HEK293 (cell line): Measurements from ENCODE around the gene HOXC11.

Experiments
- GLIS1 ChIP-seq: fragments of 450-650 bp; formaldehyde crosslinking; IDR thresholded peaks from 2 replicates; pipeline ENCODE4 v1.5.1; 2016; ENCODE audit warnings: missing biosample characterization, missing genetic modification characterization
- GLIS2 ChIP-seq: fragments of 450-650 bp; formaldehyde crosslinking; IDR thresholded peaks from 2 replicates; pipeline ENCODE4 v1.5.1; 2016; ENCODE audit warnings: missing biosample characterization, missing genetic modification characterization
- HOXD13 ChIP-seq: sonication (generic); formaldehyde crosslinking; IDR thresholded peaks from 2 replicates; pipeline ENCODE4 v1.8.0; 2022; ENCODE audit warnings: missing genetic modification reagents, borderline replicate concordance
- IKZF3 ChIP-seq: fragments of 450-650 bp; IDR thresholded peaks from 2 replicates; pipeline ENCODE4 v1.5.0; 2018; ENCODE audit warnings: missing biosample characterization, mild to moderate bottlenecking, missing genetic modification characterization, moderate library complexity
- MYNN ChIP-seq: fragments of 450-650 bp; formaldehyde crosslinking; IDR thresholded peaks from 2 replicates; pipeline ENCODE4 v1.5.1; 2016; ENCODE audit warnings: missing biosample characterization, missing genetic modification characterization, borderline replicate concordance
- MZF1 ChIP-seq: fragments of 450-650 bp; formaldehyde crosslinking; IDR thresholded peaks from 2 replicates; pipeline ENCODE4 v1.5.1; 2017; ENCODE audit warnings: missing biosample characterization, missing genetic modification characterization, borderline replicate concordance
- ZBTB48 ChIP-seq: fragments of 450-650 bp; formaldehyde crosslinking; IDR thresholded peaks from 2 replicates; pipeline ENCODE4 v1.5.1; 2016; ENCODE audit warnings: missing biosample characterization, missing genetic modification characterization
- ZBTB7A ChIP-seq: fragments of 450-650 bp; formaldehyde crosslinking; IDR thresholded peaks from 2 replicates; pipeline ENCODE4 v1.5.1; 2016; ENCODE audit warnings: low read depth, missing biosample characterization, missing genetic modification characterization
- ZFHX2 ChIP-seq: fragments of 450-650 bp; formaldehyde crosslinking; conservative IDR thresholded peaks from 2 replicates; pipeline ENCODE4 v1.5.1; 2016; ENCODE audit warnings: missing biosample characterization, missing genetic modification characterization
- ZFP37 ChIP-seq: fragments of 450-650 bp; formaldehyde crosslinking; IDR thresholded peaks from 2 replicates; pipeline ENCODE4 v1.5.1; 2016; ENCODE audit warnings: missing biosample characterization, missing genetic modification characterization
- ZNF157 ChIP-seq: fragments of 450-650 bp; formaldehyde crosslinking; IDR thresholded peaks from 2 replicates; pipeline ENCODE4 v1.5.1; 2016; ENCODE audit warnings: missing biosample characterization, missing genetic modification characterization
- ZNF211 ChIP-seq: fragments of 450-650 bp; formaldehyde crosslinking; IDR thresholded peaks from 2 replicates; pipeline ENCODE4 v1.5.1; 2016; ENCODE audit warnings: low read depth, missing biosample characterization, missing genetic modification characterization
- ZNF23 ChIP-seq: fragments of 450-650 bp; formaldehyde crosslinking; IDR thresholded peaks from 2 replicates; pipeline ENCODE4 v1.5.1; 2016; ENCODE audit warnings: missing biosample characterization, missing genetic modification characterization, borderline replicate concordance
- ZNF280C ChIP-seq: fragments of 450-650 bp; formaldehyde crosslinking; IDR thresholded peaks from 2 replicates; pipeline ENCODE4 v1.5.1; 2016; ENCODE audit warnings: missing biosample characterization, missing genetic modification characterization
- ZNF302 ChIP-seq: fragments of 450-650 bp; formaldehyde crosslinking; IDR thresholded peaks from 2 replicates; pipeline ENCODE4 v1.5.1; 2016; ENCODE audit warnings: missing biosample characterization, missing genetic modification characterization, low read depth
- ZNF488 ChIP-seq: fragments of 450-650 bp; formaldehyde crosslinking; IDR thresholded peaks from 2 replicates; pipeline ENCODE4 v1.5.1; 2016; ENCODE audit warnings: missing biosample characterization, missing genetic modification characterization
- ZNF529 ChIP-seq: fragments of 450-650 bp; formaldehyde crosslinking; IDR thresholded peaks from 2 replicates; pipeline ENCODE4 v1.5.1; 2017; ENCODE audit warnings: missing genetic modification characterization, missing biosample characterization; ENCODE audit not compliant: insufficient replicate concordance
- ZNF596 ChIP-seq: fragments of 450-650 bp; IDR thresholded peaks from 2 replicates; pipeline ENCODE4 v1.5.0; 2018; ENCODE audit warnings: missing biosample characterization, mild to moderate bottlenecking, missing genetic modification characterization, moderate library complexity
- ZNF639 ChIP-seq: fragments of 450-650 bp; formaldehyde crosslinking; IDR thresholded peaks from 2 replicates; pipeline ENCODE4 v1.5.1; 2016; ENCODE audit warnings: missing biosample characterization, missing genetic modification characterization
- ZNF660 ChIP-seq: fragments of 450-650 bp; IDR thresholded peaks from 2 replicates; pipeline ENCODE4 v1.5.1; 2018; ENCODE audit warnings: missing biosample characterization, mild to moderate bottlenecking, missing genetic modification characterization
- ZNF670 ChIP-seq: fragments of 450-650 bp; formaldehyde crosslinking; IDR thresholded peaks from 2 replicates; pipeline ENCODE4 v1.5.1; 2016; ENCODE audit warnings: missing biosample characterization, missing genetic modification characterization, low read depth
- ZNF777 ChIP-seq: fragments of 450-650 bp; formaldehyde crosslinking; IDR thresholded peaks from 2 replicates; pipeline ENCODE4 v1.5.1; 2017; ENCODE audit warnings: missing biosample characterization, missing genetic modification characterization, borderline replicate concordance
- TF ChIP-seq, protein P1 (sequence below): fragments of 450-650 bp; formaldehyde crosslinking; conservative IDR thresholded peaks from 2 replicates; pipeline ENCODE4 v1.5.1; 2016; ENCODE audit warnings: low read depth, missing biosample characterization, missing genetic modification characterization
- TF ChIP-seq, protein P2 (sequence below): IDR thresholded peaks from 2 replicates; pipeline ENCODE4 v1.6.1; 2011; ENCODE audit warnings: mild to moderate bottlenecking, low read depth, low read length, borderline replicate concordance
- TF ChIP-seq, protein P3 (sequence below): fragments of 450-650 bp; formaldehyde crosslinking; IDR thresholded peaks from 2 replicates; pipeline ENCODE4 v1.5.1; 2016; ENCODE audit warnings: missing biosample characterization, missing genetic modification characterization
- TF ChIP-seq, protein P4 (sequence below): fragments of 450-650 bp; formaldehyde crosslinking; IDR thresholded peaks from 2 replicates; pipeline ENCODE4 v1.5.1; 2016; ENCODE audit warnings: missing biosample characterization, missing genetic modification characterization

The HOXC11 gene

GRCh38 chr12:54019091-54019811 is 46.3 kb downstream of the HOXC11 start (continued):
- TF ChIP-seq GLIS1 (tag by site-specific recombination), result no peak
- TF ChIP-seq ZNF777, result no peak
- TF ChIP-seq ZBTB48 (tag by site-specific recombination), result no peak
- peak; percentile 6; the same call in 1 of the 2 replicates for TF ChIP-seq IKZF3 (tag by site-specific recombination)
- TF ChIP-seq ZBTB7A (tag by site-specific recombination), result peak; percentile 52; the same call in 1 of the 2 replicates
- no peak for TF ChIP-seq ZNF529 (tag by site-specific recombination)
- TF ChIP-seq ZNF639 (tag by site-specific recombination), result no peak
- TF ChIP-seq MYNN, result no peak
- no peak for TF ChIP-seq ZNF302
- TF ChIP-seq, protein P1, sequence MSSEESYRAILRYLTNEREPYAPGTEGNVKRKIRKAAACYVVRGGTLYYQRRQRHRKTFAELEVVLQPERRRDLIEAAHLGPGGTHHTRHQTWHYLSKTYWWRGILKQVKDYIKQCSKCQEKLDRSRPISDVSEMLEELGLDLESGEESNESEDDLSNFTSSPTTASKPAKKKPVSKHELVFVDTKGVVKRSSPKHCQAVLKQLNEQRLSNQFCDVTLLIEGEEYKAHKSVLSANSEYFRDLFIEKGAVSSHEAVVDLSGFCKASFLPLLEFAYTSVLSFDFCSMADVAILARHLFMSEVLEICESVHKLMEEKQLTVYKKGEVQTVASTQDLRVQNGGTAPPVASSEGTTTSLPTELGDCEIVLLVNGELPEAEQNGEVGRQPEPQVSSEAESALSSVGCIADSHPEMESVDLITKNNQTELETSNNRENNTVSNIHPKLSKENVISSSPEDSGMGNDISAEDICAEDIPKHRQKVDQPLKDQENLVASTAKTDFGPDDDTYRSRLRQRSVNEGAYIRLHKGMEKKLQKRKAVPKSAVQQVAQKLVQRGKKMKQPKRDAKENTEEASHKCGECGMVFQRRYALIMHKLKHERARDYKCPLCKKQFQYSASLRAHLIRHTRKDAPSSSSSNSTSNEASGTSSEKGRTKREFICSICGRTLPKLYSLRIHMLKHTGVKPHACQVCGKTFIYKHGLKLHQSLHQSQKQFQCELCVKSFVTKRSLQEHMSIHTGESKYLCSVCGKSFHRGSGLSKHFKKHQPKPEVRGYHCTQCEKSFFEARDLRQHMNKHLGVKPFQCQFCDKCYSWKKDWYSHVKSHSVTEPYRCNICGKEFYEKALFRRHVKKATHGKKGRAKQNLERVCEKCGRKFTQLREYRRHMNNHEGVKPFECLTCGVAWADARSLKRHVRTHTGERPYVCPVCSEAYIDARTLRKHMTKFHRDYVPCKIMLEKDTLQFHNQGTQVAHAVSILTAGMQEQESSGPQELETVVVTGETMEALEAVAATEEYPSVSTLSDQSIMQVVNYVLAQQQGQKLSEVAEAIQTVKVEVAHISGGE, result peak; percentile 56; the same call in 1 of the 2 replicates
- TF ChIP-seq, protein P2, sequence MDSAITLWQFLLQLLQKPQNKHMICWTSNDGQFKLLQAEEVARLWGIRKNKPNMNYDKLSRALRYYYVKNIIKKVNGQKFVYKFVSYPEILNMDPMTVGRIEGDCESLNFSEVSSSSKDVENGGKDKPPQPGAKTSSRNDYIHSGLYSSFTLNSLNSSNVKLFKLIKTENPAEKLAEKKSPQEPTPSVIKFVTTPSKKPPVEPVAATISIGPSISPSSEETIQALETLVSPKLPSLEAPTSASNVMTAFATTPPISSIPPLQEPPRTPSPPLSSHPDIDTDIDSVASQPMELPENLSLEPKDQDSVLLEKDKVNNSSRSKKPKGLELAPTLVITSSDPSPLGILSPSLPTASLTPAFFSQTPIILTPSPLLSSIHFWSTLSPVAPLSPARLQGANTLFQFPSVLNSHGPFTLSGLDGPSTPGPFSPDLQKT, result no peak
- TF ChIP-seq, protein P3, sequence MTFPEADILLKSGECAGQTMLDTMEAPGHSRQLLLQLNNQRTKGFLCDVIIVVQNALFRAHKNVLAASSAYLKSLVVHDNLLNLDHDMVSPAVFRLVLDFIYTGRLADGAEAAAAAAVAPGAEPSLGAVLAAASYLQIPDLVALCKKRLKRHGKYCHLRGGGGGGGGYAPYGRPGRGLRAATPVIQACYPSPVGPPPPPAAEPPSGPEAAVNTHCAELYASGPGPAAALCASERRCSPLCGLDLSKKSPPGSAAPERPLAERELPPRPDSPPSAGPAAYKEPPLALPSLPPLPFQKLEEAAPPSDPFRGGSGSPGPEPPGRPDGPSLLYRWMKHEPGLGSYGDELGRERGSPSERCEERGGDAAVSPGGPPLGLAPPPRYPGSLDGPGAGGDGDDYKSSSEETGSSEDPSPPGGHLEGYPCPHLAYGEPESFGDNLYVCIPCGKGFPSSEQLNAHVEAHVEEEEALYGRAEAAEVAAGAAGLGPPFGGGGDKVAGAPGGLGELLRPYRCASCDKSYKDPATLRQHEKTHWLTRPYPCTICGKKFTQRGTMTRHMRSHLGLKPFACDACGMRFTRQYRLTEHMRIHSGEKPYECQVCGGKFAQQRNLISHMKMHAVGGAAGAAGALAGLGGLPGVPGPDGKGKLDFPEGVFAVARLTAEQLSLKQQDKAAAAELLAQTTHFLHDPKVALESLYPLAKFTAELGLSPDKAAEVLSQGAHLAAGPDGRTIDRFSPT, result no peak
- TF ChIP-seq HOXD13 (CRISPR knock-in tag), result no peak
- TF ChIP-seq ZNF660 (tag by site-specific recombination), result peak; percentile 28; the same call in 1 of the 2 replicates
- no peak for TF ChIP-seq ZNF670
- TF ChIP-seq ZNF23, result no peak
- TF ChIP-seq, protein P4, sequence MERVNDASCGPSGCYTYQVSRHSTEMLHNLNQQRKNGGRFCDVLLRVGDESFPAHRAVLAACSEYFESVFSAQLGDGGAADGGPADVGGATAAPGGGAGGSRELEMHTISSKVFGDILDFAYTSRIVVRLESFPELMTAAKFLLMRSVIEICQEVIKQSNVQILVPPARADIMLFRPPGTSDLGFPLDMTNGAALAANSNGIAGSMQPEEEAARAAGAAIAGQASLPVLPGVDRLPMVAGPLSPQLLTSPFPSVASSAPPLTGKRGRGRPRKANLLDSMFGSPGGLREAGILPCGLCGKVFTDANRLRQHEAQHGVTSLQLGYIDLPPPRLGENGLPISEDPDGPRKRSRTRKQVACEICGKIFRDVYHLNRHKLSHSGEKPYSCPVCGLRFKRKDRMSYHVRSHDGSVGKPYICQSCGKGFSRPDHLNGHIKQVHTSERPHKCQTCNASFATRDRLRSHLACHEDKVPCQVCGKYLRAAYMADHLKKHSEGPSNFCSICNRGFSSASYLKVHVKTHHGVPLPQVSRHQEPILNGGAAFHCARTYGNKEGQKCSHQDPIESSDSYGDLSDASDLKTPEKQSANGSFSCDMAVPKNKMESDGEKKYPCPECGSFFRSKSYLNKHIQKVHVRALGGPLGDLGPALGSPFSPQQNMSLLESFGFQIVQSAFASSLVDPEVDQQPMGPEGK, result peak; percentile 50
- no peak for TF ChIP-seq MZF1 (tag by site-specific recombination)
- TF ChIP-seq ZNF157 (tag by site-specific recombination), result no peak
- 0 out of 2 replicates have a peak, but pooled peaks have one; percentile 6 for TF ChIP-seq ZNF596 (tag by site-specific recombination)
- no peak for TF ChIP-seq ZFHX2
- no peak for TF ChIP-seq ZNF280C (tag by site-specific recombination)
- TF ChIP-seq GLIS2 (tag by site-specific recombination), result peak; percentile 39; the same call in 1 of the 2 replicates
- no peak for TF ChIP-seq ZNF488
- no peak for TF ChIP-seq ZNF211 (tag by site-specific recombination)
- TF ChIP-seq ZFP37, result no peak
